Activated CD4-positive, alpha-beta memory T cell treated with anti-CD3 and anti-CD28 coated beads, Interleukin-2, amount 10 ng/mL, durations not matched to agents 7 days and 5 days (primary cell): ENCODE results near the gene USP5. TPM values are rescaled to one million over a fixed set of nuclear protein-coding genes. Genes with fewer than 3 reads are reported as not detected.

Experiments used
- CTCF ChIA-PET: fragments of 350-600 bp; sonication (Branson Sonifier 250); formaldehyde crosslinking; loops from one replicate; lab custom pipeline; 2021; ENCODE audit warnings: antibody characterized with exemption, inconsistent platforms; lab: Charles Lee
- POLR2A ChIA-PET: fragments of 350-600 bp; sonication (Branson Sonifier 250); formaldehyde crosslinking; loops from one replicate; lab custom pipeline; 2021; ENCODE audit warnings: antibody characterized with exemption; lab: Charles Lee
- DNase-seq: peaks from one replicate; pipeline ENCODE4 v3.0.0-alpha.2; 2020
- H3K27ac Mint-ChIP-seq: one replicate; pipeline ENCODE4 v1.8.0; 2021; ENCODE audit warnings: mild to moderate bottlenecking, mixed read lengths
- H3K27me3 Mint-ChIP-seq: one replicate; pipeline ENCODE4 v1.8.0; 2021; ENCODE audit warnings: mixed read lengths
- H3K36me3 Mint-ChIP-seq: one replicate; pipeline ENCODE4 v1.8.0; 2021; ENCODE audit warnings: low read depth, mixed read lengths
- H3K4me1 Mint-ChIP-seq: one replicate; pipeline ENCODE4 v1.8.0; 2021; ENCODE audit warnings: mixed read lengths
- H3K4me3 Mint-ChIP-seq: one replicate; pipeline ENCODE4 v1.8.0; 2021; ENCODE audit warnings: mild to moderate bottlenecking, mixed read lengths
- H3K9me3 Mint-ChIP-seq: one replicate; pipeline ENCODE4 v1.8.0; 2021; ENCODE audit warnings: mixed read lengths
- total RNA-seq, 2 experiments: library from RNA; stranded (reverse); gene quantifications; one replicate each; pipeline ENCODE4 v1.2.3, GENCODE V29; 2021

Gene USP5
- total RNA-seq, 2 experiments from 2014 or later = 91.4 to 109 TPM

- ChIA-PET CTCF (interaction anchor here (0.7 to 1.4 kb wide), 4 partner anchors 16 to 76 kb away, joined by 3 to 4 read pairs (median 3); no protein-coding TSS in a partner anchor), POLR2A (interaction anchor here (1.0 to 7.2 kb wide), 7 partner anchors 12 to 104 kb away, joined by 3 to 33 read pairs (median 9); partner anchors contain the start of genes CDCA3, COPS7A, GNB3 and MLF2)
- H3K36me3 Mint-ChIP-seq = no peaks in the 10 kb centered on the region
- no peak within 1 kb of the TSS for H3K27ac Mint-ChIP-seq
- DNase-seq = no peak
- no peaks in the 10 kb centered on the region for H3K9me3 Mint-ChIP-seq
- peaks cover 18% of the 10 kb centered on the region for H3K4me1 Mint-ChIP-seq
- H3K27me3 Mint-ChIP-seq = peaks cover 72% of the 10 kb centered on the region
- peak within 1 kb of the TSS; percentile 72 for H3K4me3 Mint-ChIP-seq
Measured at GRCh38 chr12:6827982-6828780, 23.8 kb upstream of the USP5 start, which contains the start of gene P3H3. P3H3 (plus strand) TSS chr12:6828407; CDS start chr12:6828441, 34 bp downstream.

GRCh38 chr12:6828781-6829535 is 23.0 kb upstream of the USP5 start:
- Mint-ChIP-seq H3K4me3 (peak overlapping the region; percentile 72), H3K4me1 (peaks cover 18% of the 10 kb centered on the region), H3K27ac (no peak overlapping the region), H3K27me3 (peaks cover 70% of the 10 kb centered on the region), H3K9me3 (no peaks in the 10 kb centered on the region), H3K36me3 (no peaks in the 10 kb centered on the region)
- CTCF ChIA-PET = interaction anchor here (0.8 to 1.4 kb wide), 5 partner anchors 20 to 137 kb away, joined by 3 to 4 read pairs (median 3); partner anchors contain the start of gene SPSB2
- DNase-seq = no peak
- POLR2A ChIA-PET = interaction anchor here (1.0 to 7.2 kb wide), 6 partner anchors 11 to 105 kb away, joined by 3 to 33 read pairs (median 10); partner anchors contain the start of genes CDCA3, COPS7A, GNB3 and MLF2

- peaks cover 67% of the 10 kb centered on the region for H3K27me3 Mint-ChIP-seq
- peak overlapping the region; percentile 72 for H3K4me3 Mint-ChIP-seq
- ChIA-PET CTCF (interaction anchor here (0.8 to 1.5 kb wide), 6 partner anchors 19 to 138 kb away, joined by 3 to 5 read pairs (median 4); partner anchors contain the start of genes MLF2 and SPSB2), POLR2A (interaction anchor here (1.3 to 8.4 kb wide), 8 partner anchors 10 to 106 kb away, joined by 3 to 53 read pairs (median 10); partner anchors contain the start of genes CDCA3, COPS7A, GNB3 and MLF2)
- H3K27ac Mint-ChIP-seq = no peak overlapping the region
- H3K4me1 Mint-ChIP-seq = peaks cover 20% of the 10 kb centered on the region
- no peak for DNase-seq
- H3K9me3 Mint-ChIP-seq = no peaks in the 10 kb centered on the region
- H3K36me3 Mint-ChIP-seq = no peaks in the 10 kb centered on the region
Measured at GRCh38 chr12:6829536-6830220, 22.3 kb upstream of the USP5 start.

GRCh38 chr12:6830286-6830890 is 21.6 kb upstream of the USP5 start:
- Mint-ChIP-seq H3K4me1 (peaks cover 23% of the 10 kb centered on the region), H3K4me3 (no peak overlapping the region), H3K9me3 (no peaks in the 10 kb centered on the region), H3K27me3 (peaks cover 61% of the 10 kb centered on the region), H3K36me3 (no peaks in the 10 kb centered on the region), H3K27ac (no peak overlapping the region)
- POLR2A ChIA-PET = interaction anchor here (1.3 to 8.4 kb wide), 5 partner anchors 10 to 106 kb away, joined by 3 to 53 read pairs (median 3); partner anchors contain the start of genes CDCA3, COPS7A, GNB3 and TPI1
- CTCF ChIA-PET = interaction anchor here (1.0 to 2.0 kb wide), 5 partner anchors 18 to 78 kb away, joined by 3 to 5 read pairs (median 4); partner anchors contain the start of genes CD4, MLF2 and SPSB2
- no peak for DNase-seq

- H3K4me1 Mint-ChIP-seq = peaks cover 25% of the 10 kb centered on the region
- DNase-seq = no peak
- H3K9me3 Mint-ChIP-seq = no peaks in the 10 kb centered on the region
- peaks cover 58% of the 10 kb centered on the region for H3K27me3 Mint-ChIP-seq
- no peak overlapping the region for H3K4me3 Mint-ChIP-seq
- no peak overlapping the region for H3K27ac Mint-ChIP-seq
- POLR2A ChIA-PET = interaction anchor here (1.3 to 8.4 kb wide), 5 partner anchors 9 to 41 kb away, joined by 3 to 53 read pairs (median 3); partner anchors contain the start of genes CD4, CDCA3, GNB3 and TPI1
- CTCF ChIA-PET = interaction anchor here (1.0 to 2.0 kb wide), 3 partner anchors 18 to 78 kb away, joined by 3 to 5 read pairs (median 4); partner anchors contain the start of genes CD4 and MLF2
- no peaks in the 10 kb centered on the region for H3K36me3 Mint-ChIP-seq
Measured at GRCh38 chr12:6830999-6831398, 21.0 kb upstream of the USP5 start.

GRCh38 chr12:6831450-6831995 is 20.4 kb upstream of the USP5 start:
- H3K27ac Mint-ChIP-seq = no peak overlapping the region
- H3K36me3 Mint-ChIP-seq = no peaks in the 10 kb centered on the region
- H3K27me3 Mint-ChIP-seq = peaks cover 52% of the 10 kb centered on the region
- CTCF ChIA-PET = interaction anchor here (0.7 to 2.0 kb wide), 3 partner anchors 11 to 78 kb away, joined by 3 to 5 read pairs (median 4); partner anchors contain the start of gene MLF2
- DNase-seq = no peak
- POLR2A ChIA-PET = interaction anchor here (0.7 to 8.4 kb wide), 5 partner anchors 9 to 79 kb away, joined by 3 to 53 read pairs (median 3); partner anchors contain the start of genes CD4, CDCA3, GNB3 and MLF2
- no peaks in the 10 kb centered on the region for H3K9me3 Mint-ChIP-seq
- H3K4me3 Mint-ChIP-seq = no peak overlapping the region
- peaks cover 25% of the 10 kb centered on the region for H3K4me1 Mint-ChIP-seq

GRCh38 chr12:6832125-6832524 is 19.8 kb upstream of the USP5 start:
- no peak for DNase-seq
- Mint-ChIP-seq H3K4me1 (peaks cover 25% of the 10 kb centered on the region), H3K4me3 (no peak overlapping the region), H3K36me3 (no peaks in the 10 kb centered on the region), H3K27me3 (peaks cover 46% of the 10 kb centered on the region), H3K9me3 (no peaks in the 10 kb centered on the region), H3K27ac (no peak overlapping the region)
- POLR2A ChIA-PET = interaction anchor here (0.7 to 8.4 kb wide), 4 partner anchors 11 to 79 kb away, joined by 3 to 53 read pairs (median 6); partner anchors contain the start of genes CD4, CDCA3, MLF2 and USP5
- CTCF ChIA-PET = interaction anchor here (0.7 to 3.4 kb wide), 5 partner anchors 10 to 211 kb away, joined by 3 to 31 read pairs (median 4); partner anchors contain the start of gene MLF2

GRCh38 chr12:6833189-6833890 is 18.6 kb upstream of the USP5 start:
- no peak for DNase-seq
- Mint-ChIP-seq H3K27ac (no peak overlapping the region), H3K4me3 (no peak overlapping the region), H3K27me3 (peaks cover 38% of the 10 kb centered on the region), H3K9me3 (no peaks in the 10 kb centered on the region), H3K36me3 (no peaks in the 10 kb centered on the region), H3K4me1 (peaks cover 17% of the 10 kb centered on the region)
- ChIA-PET CTCF (interaction anchor here (0.7 to 3.9 kb wide), 14 partner anchors 9 to 212 kb away, joined by 3 to 35 read pairs (median 4); partner anchors contain the start of genes CD4, CDCA3, MLF2 and USP5), POLR2A (interaction anchor here (0.7 to 8.4 kb wide), 10 partner anchors 10 to 340 kb away, joined by 3 to 53 read pairs (median 4); partner anchors contain the start of genes CD4, CDCA3, MLF2 and MRPL51)

GRCh38 chr12:6834254-6834653 is 17.7 kb upstream of the USP5 start:
- CTCF ChIA-PET = interaction anchor here (0.5 to 3.9 kb wide), 17 partner anchors 9 to 232 kb away, joined by 3 to 35 read pairs (median 6); partner anchors contain the start of genes CD4, CDCA3, GPR162 and MLF2
- Mint-ChIP-seq H3K27ac (no peak overlapping the region), H3K36me3 (no peaks in the 10 kb centered on the region), H3K4me3 (no peak overlapping the region), H3K4me1 (peaks cover 12% of the 10 kb centered on the region), H3K27me3 (peaks cover 33% of the 10 kb centered on the region), H3K9me3 (no peaks in the 10 kb centered on the region)
- POLR2A ChIA-PET = interaction anchor here (1.0 to 8.4 kb wide), 8 partner anchors 9 to 126 kb away, joined by 3 to 53 read pairs (median 4); partner anchors contain the start of genes CDCA3, MLF2, TPI1 and USP5
- no peak for DNase-seq

- H3K36me3 Mint-ChIP-seq = no peaks in the 10 kb centered on the region
- no peak overlapping the region for H3K27ac Mint-ChIP-seq
- H3K4me3 Mint-ChIP-seq = no peak overlapping the region
- H3K27me3 Mint-ChIP-seq = peaks cover 26% of the 10 kb centered on the region
- CTCF ChIA-PET = interaction anchor here (0.9 to 3.9 kb wide), 19 partner anchors 9 to 232 kb away, joined by 3 to 35 read pairs (median 7); partner anchors contain the start of genes CD4, CDCA3, COPS7A and GPR162
- no peak for DNase-seq
- H3K4me1 Mint-ChIP-seq = peaks cover 9% of the 10 kb centered on the region
- no peaks in the 10 kb centered on the region for H3K9me3 Mint-ChIP-seq
- POLR2A ChIA-PET = interaction anchor here (1.0 to 8.4 kb wide), 5 partner anchors 8 to 126 kb away, joined by 3 to 53 read pairs (median 4); partner anchors contain the start of genes CDCA3, MLF2 and USP5
Measured at GRCh38 chr12:6834873-6835272, 17.1 kb upstream of the USP5 start.
